HuH-7 (cell line): ENCODE results near the gene DOK3.
"Not testable (repeated sequence)": the region's sequence is repeated elsewhere in the genome, so short reads cannot be mapped to it uniquely, and the experiment has no call there.

ENCODE experiments used
- DNase-seq: peaks from one replicate; pipeline ENCODE4 v3.0.0; 2011; ENCODE audit warnings: low spot score

DOK3 gene

DNA sequence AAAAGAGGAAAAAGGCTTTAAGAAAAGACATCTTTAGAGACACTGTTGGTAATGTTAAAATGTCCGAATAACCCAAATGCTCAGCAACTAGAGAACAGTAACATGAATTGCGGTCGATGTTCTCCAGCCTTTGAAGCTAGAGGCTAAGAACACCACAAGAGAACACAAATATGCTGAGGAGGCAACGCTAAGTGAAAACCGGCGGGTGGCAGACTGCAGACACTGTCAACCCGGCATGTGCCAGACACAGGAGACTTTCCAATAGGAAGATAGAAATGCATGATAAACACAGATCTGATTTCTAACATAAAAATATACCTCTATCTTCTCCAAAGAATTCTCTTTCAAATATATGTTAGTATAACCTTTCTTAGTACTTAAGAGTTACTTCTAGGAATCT, 25.5 kb upstream of the DOK3 start:
- DNase-seq: no peak

DNA sequence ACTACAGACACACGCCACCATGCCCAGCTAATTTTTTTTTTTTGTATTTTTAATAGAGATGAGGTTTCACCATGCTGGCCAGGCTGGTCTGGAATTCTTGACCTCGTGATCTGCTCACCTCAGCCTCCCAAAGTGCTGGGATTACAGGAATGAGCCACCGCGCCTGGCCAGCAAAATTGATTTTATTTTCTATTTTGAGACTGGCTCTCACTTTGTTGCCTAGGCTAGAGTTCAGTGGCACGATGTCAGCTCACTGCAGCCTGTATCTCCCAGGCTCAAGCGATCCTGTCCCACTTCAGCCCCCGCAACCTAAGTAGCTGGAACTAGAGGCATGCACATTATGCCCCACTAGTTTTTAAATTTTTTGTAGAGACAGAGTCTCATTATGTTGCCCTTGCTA, 24.8 kb upstream of the DOK3 start:
- not testable (repeated sequence) for DNase-seq

DNA sequence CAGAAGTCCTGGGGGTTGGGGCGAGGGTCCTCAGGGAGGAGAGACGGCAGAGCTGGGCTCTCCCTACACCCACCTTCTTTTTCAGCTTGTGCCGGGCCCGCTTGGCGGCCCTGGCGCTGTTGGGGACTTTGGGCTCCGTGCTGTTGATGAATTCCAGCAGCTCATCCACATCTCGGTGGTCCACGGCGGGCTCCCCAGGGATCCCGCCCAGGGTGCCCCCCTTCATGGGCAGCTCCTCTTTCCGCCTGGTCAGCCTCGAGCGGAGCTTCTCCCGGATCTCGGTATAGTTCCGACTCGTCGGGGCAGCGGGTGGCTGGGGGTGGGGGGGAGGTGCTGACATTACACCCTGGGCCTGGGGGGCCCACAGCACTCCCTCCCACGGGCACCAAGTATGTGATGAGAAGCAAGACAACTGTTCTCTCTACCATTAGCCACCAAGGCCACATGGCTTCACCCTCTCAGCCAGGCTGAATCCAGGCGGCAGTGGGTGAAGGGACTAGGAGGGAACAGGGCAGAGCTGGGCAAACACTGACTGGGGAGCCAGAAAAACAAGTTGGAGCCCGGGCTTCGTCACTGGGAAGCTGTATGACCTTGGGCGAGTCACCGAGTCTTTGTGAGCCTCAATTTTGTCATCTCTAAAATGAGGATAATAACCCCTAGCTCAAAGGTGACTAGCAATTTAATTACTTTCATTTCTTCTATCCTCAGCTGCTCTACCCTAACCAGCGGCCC, 21.7 kb upstream of the DOK3 start:
- no peak for DNase-seq

DNA sequence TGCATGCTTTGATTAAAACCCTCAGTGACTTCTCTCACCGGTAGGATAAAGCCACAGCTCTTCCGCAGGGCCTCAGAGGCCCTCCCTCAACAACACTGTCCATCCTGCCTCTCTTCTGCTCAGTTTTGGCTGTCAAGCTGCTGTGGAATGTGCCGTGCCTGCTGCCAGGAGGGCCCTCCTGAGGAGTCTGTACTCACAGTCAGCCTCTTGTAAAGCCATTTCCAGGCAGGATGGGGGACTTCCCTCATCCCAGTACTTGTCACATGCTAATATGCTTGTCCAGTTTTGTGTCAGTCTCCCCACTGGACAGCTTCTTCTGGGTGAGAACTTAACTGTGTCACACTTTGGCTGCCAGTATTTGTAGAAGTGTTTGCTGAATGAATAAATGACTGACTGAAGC, 21.0 kb upstream of the DOK3 start:
- no peak for DNase-seq

DNA sequence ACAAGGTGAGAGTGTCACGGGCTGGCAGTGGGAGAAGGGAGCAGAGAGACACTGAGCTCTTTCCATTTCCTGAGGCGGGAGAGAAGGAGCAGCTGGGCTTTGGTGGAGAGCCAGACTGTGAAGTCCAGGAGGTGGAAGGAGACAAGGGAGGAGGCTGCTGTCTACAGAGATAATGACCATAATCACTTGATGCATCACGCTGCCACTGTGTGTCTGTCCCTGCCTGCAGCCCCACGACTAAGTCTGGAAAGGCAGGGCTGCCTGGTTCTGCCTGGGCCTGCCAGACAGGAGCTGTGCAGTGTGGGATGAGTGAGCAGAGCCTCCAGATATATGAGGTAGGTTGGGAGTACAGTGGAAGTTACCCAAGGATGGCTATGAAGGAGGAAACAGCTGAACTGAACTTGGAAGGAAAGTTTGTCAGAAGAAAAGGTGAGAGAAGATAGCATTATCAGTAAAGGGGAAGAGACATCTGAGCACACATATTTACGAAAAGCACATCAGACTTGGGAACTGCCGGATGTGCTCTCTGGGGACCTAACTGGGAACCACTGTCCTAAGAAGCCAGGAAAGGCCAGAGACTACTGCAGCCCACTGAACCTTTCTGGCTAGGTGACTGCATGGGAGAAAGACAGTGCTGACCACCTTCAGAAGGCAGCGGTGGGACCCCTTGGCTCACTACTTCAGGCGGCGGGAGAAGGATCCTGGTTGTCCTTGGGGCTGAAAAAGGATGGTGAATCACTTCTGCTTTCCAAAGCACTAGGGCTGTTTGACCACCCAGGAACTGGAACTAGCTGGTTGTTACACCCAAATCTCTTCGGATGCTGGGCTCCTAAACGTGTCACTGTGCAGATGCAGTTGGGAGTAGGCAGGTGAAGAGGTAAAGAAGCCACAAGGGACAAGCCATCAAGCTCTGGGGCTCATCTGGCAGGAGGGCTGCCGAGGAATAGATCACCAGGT, 19.9 kb upstream of the DOK3 start:
- DNase-seq: no peak

DNA sequence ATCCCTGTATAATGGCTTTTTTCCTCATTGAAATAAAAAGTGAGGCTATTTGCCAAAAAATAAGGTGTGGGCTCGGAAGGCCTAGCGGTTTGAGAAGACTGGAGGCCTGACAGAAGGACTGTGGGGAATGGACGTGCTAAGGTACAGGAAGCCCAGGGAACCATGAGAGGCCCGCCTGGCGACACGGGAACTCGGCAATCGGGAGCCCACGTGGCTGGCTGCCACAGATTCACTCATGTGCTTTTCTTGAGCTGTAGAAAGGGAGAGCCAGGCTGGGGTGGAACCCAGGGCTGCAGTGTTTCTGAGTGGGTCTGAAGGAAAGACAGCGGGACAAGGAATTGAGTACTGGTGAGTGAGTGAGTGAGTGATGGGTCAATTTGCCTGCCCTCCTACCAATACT, 19.0 kb upstream of the DOK3 start:
- no peak for DNase-seq

DNA sequence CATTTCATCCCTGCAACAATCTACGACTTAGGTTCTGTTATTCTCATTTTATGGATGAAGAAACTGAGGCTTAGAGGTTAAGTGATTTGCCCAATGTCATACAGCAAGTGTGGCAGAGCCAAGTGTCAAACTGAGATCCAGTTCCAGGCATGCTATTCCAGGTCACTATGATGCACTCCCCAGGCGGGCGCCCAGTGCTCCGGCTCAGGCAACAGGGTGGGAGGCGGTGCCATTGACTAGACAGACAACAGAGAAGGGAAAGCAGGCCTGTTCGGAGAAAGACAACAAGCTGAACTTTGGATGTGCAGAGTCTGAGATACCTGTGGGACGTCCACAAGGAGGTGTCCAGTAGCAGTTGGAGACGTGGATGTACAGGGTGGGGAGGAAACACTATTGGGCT, 18.0 kb upstream of the DOK3 start:
- DNase-seq: no peak

DNA sequence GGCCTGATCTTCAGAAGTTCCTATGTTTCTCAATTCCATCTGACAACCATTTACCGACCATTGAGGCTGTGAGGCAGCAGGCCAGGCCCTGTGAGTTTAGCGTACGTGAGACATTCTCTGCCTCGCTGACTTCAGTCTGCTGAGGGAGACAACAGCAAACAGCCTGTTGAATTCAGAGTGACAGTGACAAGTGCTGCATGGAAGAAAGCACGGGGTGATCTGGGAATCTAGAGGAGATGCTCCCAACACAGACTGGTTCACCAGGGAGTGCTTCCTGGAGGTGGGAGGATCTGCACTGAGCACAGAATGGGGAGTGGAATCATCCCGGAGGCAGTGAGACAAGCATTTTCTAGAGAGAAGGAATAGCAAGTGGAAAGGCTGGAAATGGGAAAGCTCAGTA, 17.2 kb upstream of the DOK3 start:
- DNase-seq: no peak

DNA sequence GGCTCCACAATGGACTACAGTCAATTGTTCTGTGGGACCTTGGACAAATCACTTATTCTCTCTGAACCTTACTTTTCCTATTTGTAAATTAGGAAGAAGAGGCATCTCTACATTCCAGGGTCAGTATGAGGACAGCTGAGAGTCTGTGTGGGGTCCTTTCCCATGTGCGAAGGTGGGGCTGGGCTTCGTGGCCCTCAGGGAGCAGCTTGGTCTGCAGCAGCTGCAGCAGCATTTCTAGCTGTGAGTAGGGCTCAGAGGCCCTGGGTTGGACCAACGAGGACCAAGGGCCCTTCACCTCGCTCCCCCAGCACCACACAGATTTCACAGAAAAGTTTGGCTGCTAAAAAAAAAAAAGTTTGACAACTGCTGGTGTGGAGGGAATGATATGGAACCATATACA, 16.6 kb upstream of the DOK3 start:
- DNase-seq: no peak

DNA sequence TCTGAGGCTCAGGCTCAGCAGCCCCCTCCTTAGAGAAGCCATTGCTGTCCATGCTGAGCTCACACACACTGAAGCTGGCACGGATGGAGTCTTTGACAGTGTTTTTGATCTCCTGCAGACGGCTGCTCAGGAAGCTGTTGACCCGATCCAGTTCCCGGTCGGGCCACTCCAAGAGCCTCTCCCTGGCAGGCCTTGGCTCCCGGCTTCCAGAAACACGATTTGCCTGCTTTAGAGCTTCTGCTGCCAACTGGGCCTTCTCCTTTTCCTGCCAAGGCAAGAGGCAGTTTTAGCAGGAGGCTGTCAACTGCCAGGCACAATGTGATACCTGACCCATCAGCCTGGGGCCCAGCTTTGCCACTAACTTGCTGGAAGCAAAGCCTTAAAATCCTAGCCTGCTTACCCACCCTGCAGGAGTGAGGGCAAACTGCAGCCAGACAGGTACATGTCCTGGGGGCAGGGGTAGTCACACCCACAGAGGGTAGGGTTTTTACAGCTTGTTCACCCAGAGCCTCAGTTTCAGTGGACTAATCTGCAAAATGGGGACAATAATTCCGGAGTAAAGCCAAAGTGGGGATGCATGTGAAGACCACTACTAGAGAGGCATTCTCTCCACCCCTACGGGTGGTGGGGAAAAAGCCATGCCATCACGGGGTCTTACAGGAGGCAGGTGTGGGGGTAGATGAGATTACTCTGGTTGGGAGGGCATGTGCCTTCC, 15.5 kb upstream of the DOK3 start:
- DNase-seq: no peak

DNA sequence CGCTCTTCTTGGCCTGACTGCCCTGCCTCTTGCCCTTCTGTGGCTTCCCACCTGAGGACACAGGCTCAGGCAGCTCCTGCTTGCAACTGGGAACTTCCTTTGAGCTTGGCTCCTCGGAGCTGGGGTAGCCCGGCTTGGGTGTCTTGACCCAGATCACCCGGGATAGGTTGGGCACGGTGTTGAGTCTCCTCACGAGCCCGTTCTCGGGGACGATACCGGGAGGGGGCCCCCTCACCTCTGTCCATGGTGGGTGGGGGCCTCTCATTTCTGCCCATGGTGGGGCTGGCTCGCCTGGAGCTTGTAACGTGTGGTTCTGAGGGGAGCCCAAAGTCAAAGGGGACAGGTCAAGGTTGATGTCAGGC, 14.9 kb upstream of the DOK3 start:
- no peak for DNase-seq

DNA sequence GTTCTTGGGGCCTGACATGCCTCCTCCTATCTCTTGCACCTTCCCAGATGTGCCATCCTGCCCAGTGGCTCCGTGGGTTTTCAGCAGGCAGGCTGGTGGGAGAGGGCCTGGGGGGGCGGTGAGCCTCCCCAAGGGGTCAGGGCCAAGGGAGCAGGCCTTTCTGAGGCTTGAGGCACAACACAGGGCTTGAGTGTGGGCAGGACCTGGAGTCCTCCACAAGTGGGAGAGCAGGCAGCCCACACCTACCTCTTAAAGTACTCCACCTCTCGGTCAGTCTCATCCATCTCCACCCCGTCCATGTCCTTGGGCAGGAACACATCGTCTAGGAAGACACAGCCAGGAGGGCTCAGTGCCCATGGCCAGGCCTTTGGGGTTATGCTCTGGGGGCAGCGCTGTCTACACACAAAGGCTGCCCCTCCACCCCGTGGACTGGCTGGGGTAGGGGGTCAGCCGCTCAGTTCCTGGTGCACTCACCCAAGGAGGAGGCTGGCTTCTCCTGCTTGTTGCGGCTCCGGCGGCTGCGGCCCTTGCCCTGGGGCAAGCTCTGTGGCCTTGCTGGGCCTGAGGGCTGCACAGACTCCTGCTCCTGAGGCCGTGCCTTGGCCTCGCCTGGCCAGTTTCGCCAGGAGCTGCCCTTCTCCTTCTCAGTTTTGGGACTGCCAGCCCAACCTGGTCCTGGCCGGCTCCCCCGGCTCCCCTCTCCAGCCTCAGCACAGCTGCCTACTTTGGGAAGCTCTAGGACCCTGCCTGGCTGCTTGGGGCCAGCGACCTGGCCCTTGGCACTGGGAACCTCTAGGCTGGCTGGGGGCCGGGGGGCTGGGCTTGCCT, 14.3 kb upstream of the DOK3 start:
- no peak for DNase-seq

DNA sequence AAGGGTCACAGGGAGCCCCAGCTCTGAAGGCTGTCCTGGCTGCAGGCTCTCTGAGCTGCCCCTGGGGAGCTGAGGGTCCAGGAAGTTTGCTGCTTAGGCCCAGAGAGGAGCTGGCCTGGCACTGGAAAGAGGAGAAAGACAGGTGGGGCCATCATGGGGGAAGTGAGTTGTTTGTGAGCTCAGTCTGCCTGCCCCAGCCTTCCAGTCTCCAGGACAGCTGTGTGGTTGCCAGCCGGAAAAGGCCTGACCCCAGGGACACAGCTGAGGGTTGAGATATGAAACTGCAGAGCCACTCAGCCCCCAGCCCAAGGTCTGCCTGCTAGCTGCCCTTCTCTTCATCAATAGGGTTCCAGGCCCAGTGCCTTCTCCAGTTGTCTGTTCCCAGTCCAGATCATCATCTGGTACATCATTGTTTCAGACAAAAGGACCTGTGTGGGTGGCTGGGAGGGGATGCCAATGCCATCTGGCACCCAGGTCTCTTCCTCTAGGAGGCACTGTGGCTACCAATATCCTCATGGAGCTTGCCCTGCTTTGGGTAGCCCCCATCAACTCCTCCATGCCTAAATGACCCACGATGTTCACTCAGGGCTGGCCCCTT, 11.4 kb upstream of the DOK3 start:
- DNase-seq: no peak

DNA sequence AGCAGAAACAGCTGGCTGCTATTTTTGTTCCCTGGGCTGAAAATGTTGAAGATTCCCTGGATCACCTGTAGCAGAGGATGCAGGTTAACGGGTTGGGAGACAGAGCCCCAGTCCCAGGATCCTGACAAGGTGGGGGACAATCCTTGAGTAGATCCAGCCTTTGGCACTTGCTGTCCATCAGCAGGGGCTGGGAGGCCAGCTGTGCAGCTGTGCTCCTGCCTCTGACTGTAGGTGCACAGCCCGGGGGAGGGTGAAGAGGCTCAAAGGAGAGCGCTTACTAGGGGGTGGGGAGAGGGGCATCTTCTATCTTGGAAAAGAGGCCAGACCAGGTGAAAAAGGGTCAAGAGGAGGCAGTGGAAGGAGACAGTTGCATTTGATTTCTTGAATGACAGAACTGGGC, 10.6 kb upstream of the DOK3 start:
- no peak for DNase-seq

DNA sequence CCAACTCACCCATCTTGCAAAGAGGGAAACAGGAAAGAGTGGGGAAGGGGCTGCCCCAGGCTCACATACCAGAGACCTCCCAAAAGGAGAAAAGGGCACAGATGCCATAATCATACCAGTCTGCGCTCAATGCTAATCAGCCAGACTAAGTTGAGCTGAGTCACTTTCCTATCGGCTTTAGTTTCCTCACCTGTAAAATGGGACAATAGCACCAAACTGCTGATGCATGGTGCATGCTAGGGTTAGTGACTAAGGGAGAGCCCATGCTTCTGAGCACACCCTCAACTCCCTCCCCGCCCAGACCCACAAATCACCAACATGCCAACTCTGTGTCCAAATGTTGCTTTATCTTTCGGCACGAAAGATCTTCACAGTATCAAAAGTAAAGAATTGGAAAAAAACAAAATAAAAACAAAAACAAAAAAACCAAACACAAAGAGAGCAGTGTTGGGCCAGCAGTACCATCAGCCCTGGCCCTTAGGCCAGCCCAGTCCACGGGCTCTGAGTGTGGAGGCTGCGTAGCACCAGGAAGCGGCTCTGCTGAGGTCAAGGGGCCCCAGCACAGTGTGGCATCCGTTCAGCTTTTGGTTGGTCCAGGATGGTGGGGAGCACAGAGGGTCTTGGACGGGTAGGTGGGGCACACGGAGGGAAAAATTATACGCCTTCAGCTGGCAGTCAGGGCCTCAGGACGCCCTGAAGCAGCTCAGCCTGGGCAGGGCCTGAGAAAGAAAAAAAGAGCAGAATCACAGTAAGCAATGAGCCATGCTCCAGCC, 10.0 kb upstream of the DOK3 start:
- no peak for DNase-seq

DNA sequence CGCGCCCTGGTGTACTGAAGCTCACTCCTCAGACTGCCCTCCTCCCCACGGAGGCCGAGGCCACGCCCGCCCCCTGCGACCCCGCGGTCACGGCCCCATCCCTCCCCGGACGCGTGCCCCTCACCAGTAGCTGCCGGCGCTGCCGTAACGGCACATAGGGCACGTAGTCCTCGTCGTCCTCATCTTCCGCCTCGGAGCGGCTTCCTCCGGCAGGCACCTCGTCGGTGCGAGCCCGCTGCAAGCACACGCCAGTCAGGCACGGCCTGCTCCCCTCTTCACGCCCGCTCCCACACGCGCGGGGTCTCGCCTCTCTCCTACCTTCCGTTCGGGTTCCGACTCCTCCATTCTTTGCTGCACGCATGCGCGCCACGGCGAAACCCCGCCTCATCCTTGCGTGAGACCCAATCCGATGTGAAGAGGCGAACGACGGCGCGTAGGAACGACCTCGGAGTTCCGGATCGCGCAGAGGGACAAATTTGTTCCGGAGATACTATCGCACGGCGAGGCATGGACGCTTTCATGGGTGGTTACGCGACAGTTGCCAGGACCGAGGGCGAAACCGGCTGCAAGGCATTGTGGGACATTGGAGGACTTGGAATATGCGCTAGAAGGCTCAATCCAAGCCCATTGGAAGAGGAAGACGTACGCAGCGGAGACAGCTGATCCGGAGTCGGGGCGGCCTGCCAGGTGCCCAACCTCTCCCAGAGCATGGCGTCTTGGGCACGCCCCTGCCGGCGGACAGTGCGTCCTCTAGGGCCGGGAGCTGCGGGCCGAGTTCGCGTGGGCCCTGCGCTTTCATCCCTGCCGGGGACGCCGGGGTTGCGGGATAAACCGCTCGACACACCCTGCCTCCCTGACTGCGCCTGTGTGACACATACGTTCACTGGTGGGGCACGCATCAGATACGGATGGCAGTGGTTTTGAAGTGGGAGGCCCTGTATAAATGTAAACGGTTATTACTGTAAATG, 7.3 kb upstream of the DOK3 start, which contains the start of gene DDX41:
TSS of gene DDX41 (minus strand) at position 361 of the 968 bp plus-strand sequence. CDS start at position 345, 16 bp downstream.
- peak; percentile 100 for DNase-seq

DNA sequence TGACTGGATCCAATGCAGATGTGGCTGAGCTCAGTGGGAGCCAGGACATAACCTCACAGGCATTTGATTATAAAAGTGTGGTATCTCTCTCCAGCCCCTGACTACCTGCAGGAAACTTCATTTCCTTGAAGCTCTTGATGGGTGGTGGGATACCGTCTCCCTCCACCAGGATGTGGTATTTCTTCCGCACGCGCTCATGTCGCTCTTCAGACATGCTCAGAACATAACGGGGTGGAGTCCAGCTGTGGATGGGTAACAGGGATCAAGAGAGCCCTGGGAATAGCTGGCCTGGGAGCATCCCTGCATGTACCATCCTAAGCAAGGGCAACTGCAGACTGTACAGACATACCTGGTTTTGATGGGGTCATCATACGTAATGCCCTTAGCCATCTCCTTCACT, 6.0 kb upstream of the DOK3 start:
- DNase-seq: no peak

DNA sequence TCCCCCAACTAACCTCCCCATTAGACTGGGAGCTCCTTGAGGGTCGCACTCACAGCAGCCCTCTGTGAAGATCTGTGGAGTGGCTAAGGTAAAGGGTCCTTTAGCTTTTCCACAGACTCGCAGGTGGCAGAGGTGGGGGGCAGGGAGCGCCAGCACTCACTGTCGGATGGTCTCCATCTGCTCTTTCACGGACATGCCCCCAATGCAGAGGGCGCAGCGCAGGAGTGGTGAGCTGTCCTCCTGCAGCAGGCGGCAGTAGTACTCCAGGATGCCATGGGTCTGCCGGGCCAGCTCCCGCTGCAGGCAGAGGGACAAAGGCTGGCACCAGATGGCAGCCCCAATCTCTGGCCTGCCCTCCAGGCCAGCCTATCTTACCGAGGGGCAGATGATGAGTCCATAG, 4.9 kb upstream of the DOK3 start:
- DNase-seq: no peak

DNA sequence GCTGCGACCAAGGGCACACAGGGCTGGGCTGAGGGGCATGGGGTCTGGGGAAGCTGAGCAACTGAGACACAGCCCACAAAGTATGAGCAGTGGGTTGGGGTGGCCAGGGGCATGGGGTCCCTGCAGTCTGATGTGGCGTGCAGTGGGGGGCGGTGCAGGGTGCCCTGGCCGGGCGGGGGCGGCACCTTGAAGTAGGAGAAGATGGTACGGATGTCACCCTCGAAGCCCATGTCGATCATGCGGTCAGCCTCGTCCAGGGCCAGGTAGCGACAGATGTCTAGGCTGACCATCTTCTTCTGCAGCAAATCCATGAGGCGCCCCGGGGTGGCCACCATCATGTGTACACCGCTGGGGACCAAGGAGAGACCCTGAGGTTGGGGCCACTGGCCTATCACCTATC, 3.9 kb upstream of the DOK3 start:
- no peak for DNase-seq
